ENCODE results near the gene SPAG16. TPM values are rescaled to one million over a fixed set of nuclear protein-coding genes. Genes with fewer than 3 reads are reported as not detected.

SPAG16 gene
- total and polyA plus RNA-seq, 4 donors = 8.7 to 90.6 (median 21.6) TPM

DNA sequence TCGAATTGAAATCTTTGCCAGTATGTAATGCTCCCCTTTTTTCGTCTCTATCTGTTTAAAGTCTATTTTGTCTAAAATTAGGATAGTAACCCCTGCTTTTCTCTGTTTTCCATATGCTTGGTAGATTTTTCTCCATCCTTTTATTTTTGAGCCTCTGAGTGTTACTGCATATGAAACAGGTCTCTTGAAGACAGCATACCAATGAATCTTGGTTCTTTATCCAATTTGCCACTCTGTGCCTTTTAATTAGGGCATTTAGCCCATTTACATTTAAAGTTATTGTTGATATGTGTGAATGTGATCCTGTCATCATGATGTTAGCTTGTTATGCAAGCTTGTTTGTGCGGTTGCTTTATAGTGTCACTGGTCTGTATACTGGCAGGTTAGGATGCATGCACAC is 635.8 kb downstream of the SPAG16 start:
- Histone ChIP-seq H3K27ac (ENCODE audit: low read depth in 1 of 2, low read length in 1 of 2) (no peak overlapping the region), H3K9me3 (ENCODE audit: control insufficient read depth in 4 of 4, insufficient read depth in 3 of 4, low read length in 3 of 4) (peaks cover 0 to 16% (median 11%) of the 10 kb centered on the region in 4 donors), H3K27me3 (ENCODE audit: control insufficient read depth in 3 of 3, insufficient read depth in 3 of 3, low read length in 2 of 3) (no peaks in the 10 kb centered on the region), H3K36me3 (ENCODE audit: control insufficient read depth in 4 of 4, insufficient read depth in 4 of 4, low read length in 4 of 4) (no peaks in the 10 kb centered on the region), H3K4me1 (ENCODE audit: control insufficient read depth in 5 of 5, insufficient read depth in 5 of 5, low read length in 5 of 5) (no peaks in the 10 kb centered on the region), H3K9ac (ENCODE audit: insufficient read depth in 1 of 2, low read length in 2 of 2) (no peak overlapping the region), H3K4me3 (no peak overlapping the region)
- DNase-seq (no peak), ATAC-seq (ENCODE audit: insufficient read depth, low FRiP score) (no peak)
- WGBS, 2 donors = 64 to 80% methylated on average over 3 of the region's 3 CpGs
- TF ChIP-seq, protein P1, sequence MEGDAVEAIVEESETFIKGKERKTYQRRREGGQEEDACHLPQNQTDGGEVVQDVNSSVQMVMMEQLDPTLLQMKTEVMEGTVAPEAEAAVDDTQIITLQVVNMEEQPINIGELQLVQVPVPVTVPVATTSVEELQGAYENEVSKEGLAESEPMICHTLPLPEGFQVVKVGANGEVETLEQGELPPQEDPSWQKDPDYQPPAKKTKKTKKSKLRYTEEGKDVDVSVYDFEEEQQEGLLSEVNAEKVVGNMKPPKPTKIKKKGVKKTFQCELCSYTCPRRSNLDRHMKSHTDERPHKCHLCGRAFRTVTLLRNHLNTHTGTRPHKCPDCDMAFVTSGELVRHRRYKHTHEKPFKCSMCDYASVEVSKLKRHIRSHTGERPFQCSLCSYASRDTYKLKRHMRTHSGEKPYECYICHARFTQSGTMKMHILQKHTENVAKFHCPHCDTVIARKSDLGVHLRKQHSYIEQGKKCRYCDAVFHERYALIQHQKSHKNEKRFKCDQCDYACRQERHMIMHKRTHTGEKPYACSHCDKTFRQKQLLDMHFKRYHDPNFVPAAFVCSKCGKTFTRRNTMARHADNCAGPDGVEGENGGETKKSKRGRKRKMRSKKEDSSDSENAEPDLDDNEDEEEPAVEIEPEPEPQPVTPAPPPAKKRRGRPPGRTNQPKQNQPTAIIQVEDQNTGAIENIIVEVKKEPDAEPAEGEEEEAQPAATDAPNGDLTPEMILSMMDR (IDR thresholded peaks at IDR 0.05; ENCODE audit: control extremely low read depth, extremely low read depth) = no peak

DNA sequence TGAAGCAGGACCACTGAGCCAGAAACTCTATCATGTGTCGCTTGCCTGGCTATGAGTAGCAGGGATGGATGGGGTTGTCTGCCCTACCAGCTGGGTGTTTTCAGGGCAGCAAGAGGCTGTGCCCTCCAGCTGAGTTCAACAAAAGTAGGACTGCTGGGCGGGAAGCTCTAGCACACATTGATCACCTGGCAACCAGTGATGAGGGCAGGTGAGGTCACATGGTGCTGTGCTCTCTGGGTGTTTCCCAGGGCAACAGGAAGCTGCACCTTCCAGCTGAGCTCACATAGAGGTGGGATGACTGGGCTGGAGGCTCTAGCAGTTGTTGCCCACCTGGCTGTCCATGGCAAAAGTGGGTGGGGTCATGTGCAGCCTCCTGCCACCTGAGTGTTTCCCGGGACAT is 639.3 kb downstream of the SPAG16 start:
- Histone ChIP-seq H3K27me3 (ENCODE audit: control insufficient read depth in 3 of 3, insufficient read depth in 3 of 3, low read length in 2 of 3) (no peaks in the 10 kb centered on the region), H3K36me3 (ENCODE audit: control insufficient read depth in 4 of 4, insufficient read depth in 4 of 4, low read length in 4 of 4) (no peaks in the 10 kb centered on the region), H3K4me1 (ENCODE audit: control insufficient read depth in 5 of 5, insufficient read depth in 5 of 5, low read length in 5 of 5) (no peaks in the 10 kb centered on the region), H3K4me3 (no peak overlapping the region), H3K9ac (ENCODE audit: insufficient read depth in 1 of 2, low read length in 2 of 2) (no peak overlapping the region), H3K27ac (ENCODE audit: low read depth in 1 of 2, low read length in 1 of 2) (no peak overlapping the region), H3K9me3 (ENCODE audit: control insufficient read depth in 4 of 4, insufficient read depth in 3 of 4, low read length in 3 of 4) (peaks cover 0 to 16% (median 7%) of the 10 kb centered on the region in 4 donors)
- TF ChIP-seq, protein P1 (IDR thresholded peaks at IDR 0.05; ENCODE audit: control extremely low read depth, extremely low read depth) = no peak
- WGBS, 2 donors = 82 to 83% methylated on average over 3 of the region's 3 CpGs
- no peak for DNase-seq
- ATAC-seq (ENCODE audit: insufficient read depth, low FRiP score) = no peak

DNA sequence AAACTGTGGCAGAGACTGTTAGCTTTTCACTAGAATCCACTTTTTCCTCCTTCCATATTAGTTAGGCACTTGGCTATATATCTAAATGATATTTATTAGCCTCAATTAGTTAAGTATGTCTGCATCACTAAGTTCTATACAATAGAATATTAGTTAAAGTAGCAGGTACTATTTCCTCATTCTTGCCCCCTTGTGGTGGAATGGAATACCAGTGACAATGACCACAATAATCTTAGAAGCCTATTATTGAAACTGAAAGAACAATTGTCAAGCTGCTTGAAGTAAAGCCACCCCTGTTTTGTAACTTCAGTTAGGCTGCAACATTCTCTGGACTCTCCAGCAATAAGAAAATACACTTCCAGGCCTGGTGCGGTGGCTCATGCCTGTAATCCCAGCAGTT is 650.3 kb downstream of the SPAG16 start:
- ATAC-seq (ENCODE audit: insufficient read depth, low FRiP score) (no peak), DNase-seq (peak in 1 of 3 donors; percentile 2)
- Histone ChIP-seq H3K36me3 (ENCODE audit: control insufficient read depth in 4 of 4, insufficient read depth in 4 of 4, low read length in 4 of 4) (no peaks in the 10 kb centered on the region), H3K9me3 (ENCODE audit: control insufficient read depth in 4 of 4, insufficient read depth in 3 of 4, low read length in 3 of 4) (no peaks in the 10 kb centered on the region), H3K27me3 (ENCODE audit: control insufficient read depth in 3 of 3, insufficient read depth in 3 of 3, low read length in 2 of 3) (no peaks in the 10 kb centered on the region), H3K4me3 (no peak overlapping the region), H3K27ac (ENCODE audit: low read depth in 1 of 2, low read length in 1 of 2) (no peak overlapping the region), H3K4me1 (ENCODE audit: control insufficient read depth in 5 of 5, insufficient read depth in 5 of 5, low read length in 5 of 5) (no peaks in the 10 kb centered on the region), H3K9ac (ENCODE audit: insufficient read depth in 1 of 2, low read length in 2 of 2) (no peak overlapping the region)
- TF ChIP-seq, protein P1 (IDR thresholded peaks at IDR 0.05; ENCODE audit: control extremely low read depth, extremely low read depth) = no peak
- WGBS, 2 donors = 88 to 95% methylated on average over 1 of the region's 1 CpG

DNA sequence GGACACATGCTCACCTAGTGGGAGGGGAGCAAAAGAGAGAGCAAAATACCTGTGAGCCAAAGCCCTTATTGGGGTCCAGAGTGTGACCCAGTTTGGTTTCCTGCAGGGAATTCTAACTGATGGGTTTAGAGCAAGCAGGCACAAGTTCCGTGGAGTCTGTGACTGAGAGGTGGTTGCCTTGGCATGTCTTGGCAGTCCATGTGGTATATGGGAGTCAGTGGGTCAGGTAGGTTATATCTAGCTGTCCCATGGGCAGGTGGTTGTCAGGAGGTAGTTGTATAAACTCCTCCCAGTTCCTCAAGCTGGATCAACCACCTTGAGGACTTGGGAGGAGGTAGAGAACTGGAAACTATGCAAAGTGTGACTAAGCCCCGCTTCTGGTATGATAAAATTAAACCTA is 673.8 kb downstream of the SPAG16 start:
- Histone ChIP-seq H3K36me3 (ENCODE audit: control insufficient read depth in 4 of 4, insufficient read depth in 4 of 4, low read length in 4 of 4) (no peaks in the 10 kb centered on the region), H3K27ac (ENCODE audit: low read depth in 1 of 2, low read length in 1 of 2) (no peak overlapping the region), H3K27me3 (ENCODE audit: control insufficient read depth in 3 of 3, insufficient read depth in 3 of 3, low read length in 2 of 3) (no peaks in the 10 kb centered on the region), H3K4me3 (no peak overlapping the region), H3K9me3 (ENCODE audit: control insufficient read depth in 4 of 4, insufficient read depth in 3 of 4, low read length in 3 of 4) (peaks cover 0 to 4% (median 0%) of the 10 kb centered on the region in 4 donors), H3K9ac (ENCODE audit: insufficient read depth in 1 of 2, low read length in 2 of 2) (no peak overlapping the region), H3K4me1 (ENCODE audit: control insufficient read depth in 5 of 5, insufficient read depth in 5 of 5, low read length in 5 of 5) (no peaks in the 10 kb centered on the region)
- ATAC-seq (ENCODE audit: insufficient read depth, low FRiP score) (no peak), DNase-seq (no peak)
- WGBS, 2 donors = 69 to 82% methylated on average over 2 of the region's 2 CpGs
- TF ChIP-seq, protein P1 (IDR thresholded peaks at IDR 0.05; ENCODE audit: control extremely low read depth, extremely low read depth) = no peak

Measured in lung (tissue), 12 donors.